PC-3 (cell line): ENCODE data around the gene ASCC2. TPM values are rescaled to one million over a fixed set of nuclear protein-coding genes. Genes with fewer than 3 reads are reported as not detected.

ENCODE experiments used
- ATAC-seq: fragments of 200-7000 bp; cut with Tn5 transposase; 2 replicates; pipeline ENCODE4 v1.9.1; 2020; ENCODE audit warnings: mild to moderate bottlenecking, moderate library complexity
- BruUV-seq: library from RNA; stranded (reverse); fragments of 400-500 nt; replicated peaks from 2 replicates; lab custom pipeline; 2021; lab: Mats Ljungman, UMichigan
- CTCF ChIA-PET: fragments of 300-600 bp; sonication (Branson Sonifier 250); formaldehyde crosslinking; loops from one replicate; lab custom pipeline; 2022; ENCODE audit warnings: antibody characterized with exemption; lab: Charles Lee
- POLR2A ChIA-PET: fragments of 300-600 bp; sonication (Branson Sonifier 250); formaldehyde crosslinking; loops from one replicate; lab custom pipeline; 2022; ENCODE audit warnings: antibody characterized with exemption; ENCODE audit not compliant: unreplicated experiment; lab: Charles Lee
- DNase-seq: peaks from one replicate; pipeline ENCODE4 v3.0.0-alpha.2; 2015
- H2AFZ ChIP-seq: fragments of 300-600 bp; sonication (generic); 2 replicates; pipeline ENCODE4 v1.6.0; 2016; ENCODE audit warnings: antibody characterized with exemption, low read length
- H3F3A ChIP-seq: fragments of 300-600 bp; sonication (generic); one replicate; pipeline ENCODE4 v1.6.0; 2017; ENCODE audit warnings: antibody characterized with exemption, low read length, control low read depth, mild to moderate bottlenecking; ENCODE audit not compliant: unreplicated experiment
- H3K27ac ChIP-seq: fragments of 300-600 bp; sonication (generic); 2 replicates; pipeline ENCODE4 v1.5.1; 2016; ENCODE audit warnings: mild to moderate bottlenecking, low read length
- H3K27me3 ChIP-seq: fragments of 300-600 bp; sonication (generic); 2 replicates; pipeline ENCODE4 v1.6.1; 2016; ENCODE audit warnings: low read length, mixed read lengths
- H3K36me3 ChIP-seq: fragments of 300-600 bp; sonication (generic); 2 replicates; pipeline ENCODE4 v1.6.1; 2016; ENCODE audit warnings: low read depth, mixed run types, low read length, mixed read lengths
- H3K4me1 ChIP-seq: fragments of 300-600 bp; sonication (generic); 2 replicates; pipeline ENCODE4 v1.5.1; 2016; ENCODE audit warnings: low read length; ENCODE audit not compliant: insufficient read depth
- H3K4me2 ChIP-seq: fragments of 300-600 bp; sonication (generic); 2 replicates; pipeline ENCODE4 v1.6.0; 2016; ENCODE audit warnings: low read length
- H3K4me3 ChIP-seq: fragments of 300-600 bp; sonication (generic); 2 replicates; pipeline ENCODE4 v1.5.1; 2016; ENCODE audit warnings: mild to moderate bottlenecking, low read length, mixed read lengths
- H3K79me2 ChIP-seq: fragments of 300-600 bp; sonication (generic); 2 replicates; pipeline ENCODE4 v1.6.1; 2017; ENCODE audit warnings: low read length, mixed read lengths
- H3K9ac ChIP-seq: fragments of 300-600 bp; sonication (generic); 2 replicates; pipeline ENCODE4 v1.6.0; 2016; ENCODE audit warnings: mild to moderate bottlenecking, low read length
- H3K9me2 ChIP-seq: fragments of 300-600 bp; sonication (generic); replicated peaks from 2 replicates; pipeline ENCODE4 v1.6.1; 2016; ENCODE audit warnings: mixed run types, low read length, mixed read lengths
- H3K9me3 ChIP-seq: fragments of 300-600 bp; sonication (generic); 2 replicates; pipeline ENCODE4 v1.6.1; 2016; ENCODE audit warnings: low read length, mixed read lengths
- H4K20me1 ChIP-seq: fragments of 300-600 bp; sonication (generic); 2 replicates; pipeline ENCODE4 v1.6.1; 2016; ENCODE audit warnings: low read length, mixed read lengths
- EZH2 ChIP-seq: fragments of 300-600 bp; sonication (generic); IDR thresholded peaks from one replicate; pipeline ENCODE4 v1.6.1; 2017; ENCODE audit warnings: antibody characterized with exemption, mild to moderate bottlenecking, low read length; ENCODE audit not compliant: unreplicated experiment
- EZH2phosphoT487 ChIP-seq: fragments of 300-600 bp; sonication (generic); IDR thresholded peaks from 2 replicates; pipeline ENCODE4 v1.6.1; 2018; ENCODE audit warnings: mild to moderate bottlenecking, antibody characterized with exemption, low read length, borderline replicate concordance
- intact Hi-C: fragments of 100-400 bp; cut with micrococcal nuclease; formaldehyde crosslinking; loops from 2 replicates; pipeline ENCODE4 v1.9.0; 2023
- total RNA-seq: library from RNA; depleted of rRNA; stranded (reverse); fragments of >200 nt; gene quantifications from 2 replicates; pipeline ENCODE4 v1.2.3, GENCODE V29; 2014
- TF ChIP-seq, protein P1 (sequence below): fragments of 300-600 bp; sonication (generic); conservative IDR thresholded peaks from 2 replicates; pipeline ENCODE4 v1.5.1; 2017; ENCODE audit warnings: antibody characterized with exemption, low read depth, mild to moderate bottlenecking, low read length

ASCC2 gene
- total RNA-seq, 1 experiment from 2014 or later = 37.0 TPM

DNA sequence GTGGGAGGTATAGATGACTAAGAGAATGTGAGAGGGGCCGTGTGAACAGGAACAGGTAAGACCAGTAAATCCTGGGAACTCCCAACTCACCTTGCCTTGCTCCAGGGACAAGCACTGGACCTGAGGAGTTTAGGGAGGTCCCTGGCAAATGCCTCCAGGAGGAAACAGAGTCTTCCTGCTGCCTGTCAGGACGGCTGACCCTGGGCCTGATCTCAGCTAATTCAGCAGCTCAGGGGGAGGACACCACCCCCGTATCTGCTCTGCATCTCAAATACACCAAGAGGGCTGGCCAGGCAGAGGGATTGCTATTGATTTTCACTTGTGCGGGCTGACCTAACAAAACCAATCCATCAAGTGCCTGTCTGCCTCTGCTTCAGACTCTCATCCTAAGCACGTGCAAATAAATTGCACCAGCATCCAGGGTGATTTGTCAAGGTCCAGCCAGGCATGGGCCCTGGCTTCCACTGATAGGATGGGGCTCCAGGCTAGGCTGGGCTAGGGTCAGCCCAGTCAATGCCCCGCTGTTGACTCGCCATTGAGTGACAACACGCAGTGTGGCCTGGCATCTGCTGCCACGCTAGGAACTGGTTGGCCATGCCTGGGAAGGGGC lies 50.6 kb downstream of the ASCC2 start:
- Histone ChIP-seq H4K20me1 (no peaks in the 10 kb centered on the region), H3K9me2 (no peaks in the 10 kb centered on the region), H3K9ac (no peak overlapping the region), H3K4me2 (peak overlapping the region; percentile 42), H3F3A (no peaks in the 10 kb centered on the region), H3K27me3 (no peaks in the 10 kb centered on the region), H3K79me2 (no peaks in the 10 kb centered on the region), H3K4me3 (no peak overlapping the region), H3K27ac (peak overlapping the region; percentile 70), H3K36me3 (peaks cover 4% of the 10 kb centered on the region; the same call in 1 of the 2 replicates), H3K4me1 (peaks cover 18% of the 10 kb centered on the region), H2AFZ (no peak overlapping the region), H3K9me3 (no peaks in the 10 kb centered on the region)
- ChIA-PET POLR2A (no interaction called here), CTCF (no interaction called here)
- DNase-seq = peak; percentile 57
- BruUV-seq = no TSS peak
- no peak for ATAC-seq
- TF ChIP-seq EZH2 = no peak
- TF ChIP-seq, protein P1, sequence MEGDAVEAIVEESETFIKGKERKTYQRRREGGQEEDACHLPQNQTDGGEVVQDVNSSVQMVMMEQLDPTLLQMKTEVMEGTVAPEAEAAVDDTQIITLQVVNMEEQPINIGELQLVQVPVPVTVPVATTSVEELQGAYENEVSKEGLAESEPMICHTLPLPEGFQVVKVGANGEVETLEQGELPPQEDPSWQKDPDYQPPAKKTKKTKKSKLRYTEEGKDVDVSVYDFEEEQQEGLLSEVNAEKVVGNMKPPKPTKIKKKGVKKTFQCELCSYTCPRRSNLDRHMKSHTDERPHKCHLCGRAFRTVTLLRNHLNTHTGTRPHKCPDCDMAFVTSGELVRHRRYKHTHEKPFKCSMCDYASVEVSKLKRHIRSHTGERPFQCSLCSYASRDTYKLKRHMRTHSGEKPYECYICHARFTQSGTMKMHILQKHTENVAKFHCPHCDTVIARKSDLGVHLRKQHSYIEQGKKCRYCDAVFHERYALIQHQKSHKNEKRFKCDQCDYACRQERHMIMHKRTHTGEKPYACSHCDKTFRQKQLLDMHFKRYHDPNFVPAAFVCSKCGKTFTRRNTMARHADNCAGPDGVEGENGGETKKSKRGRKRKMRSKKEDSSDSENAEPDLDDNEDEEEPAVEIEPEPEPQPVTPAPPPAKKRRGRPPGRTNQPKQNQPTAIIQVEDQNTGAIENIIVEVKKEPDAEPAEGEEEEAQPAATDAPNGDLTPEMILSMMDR = no peak
- no peak for TF ChIP-seq EZH2phosphoT487
- intact Hi-C loops = no loop called here

DNA sequence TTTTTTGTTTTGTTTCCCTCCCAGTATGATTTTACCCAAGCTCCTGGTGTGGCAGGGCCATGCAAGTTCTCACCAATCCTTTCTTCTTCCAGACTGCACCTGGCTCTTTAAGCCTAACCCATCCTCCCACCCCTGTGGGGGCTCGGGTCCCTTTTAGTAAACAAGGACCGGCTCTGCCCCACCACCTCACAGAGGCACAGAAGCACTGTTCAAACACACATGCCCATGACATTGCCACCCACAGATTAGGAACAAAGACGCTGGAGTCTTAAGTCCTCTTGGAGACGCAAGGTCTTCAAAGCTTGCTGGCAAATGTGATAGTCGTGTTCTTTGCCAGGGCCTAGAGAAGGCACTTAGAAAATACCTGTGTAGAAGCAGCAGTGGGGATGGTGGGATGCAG lies 52.0 kb downstream of the ASCC2 start:
- ChIA-PET POLR2A (no interaction called here), CTCF (no interaction called here)
- Histone ChIP-seq H3F3A (no peaks in the 10 kb centered on the region), H3K9ac (no peak overlapping the region), H3K9me2 (no peaks in the 10 kb centered on the region), H3K4me1 (peaks cover 32% of the 10 kb centered on the region), H3K9me3 (no peaks in the 10 kb centered on the region), H3K27me3 (no peaks in the 10 kb centered on the region), H4K20me1 (no peaks in the 10 kb centered on the region), H2AFZ (no peak overlapping the region), H3K4me3 (no peak overlapping the region), H3K27ac (no peak overlapping the region), H3K79me2 (no peaks in the 10 kb centered on the region), H3K4me2 (no peak overlapping the region), H3K36me3 (peaks cover 4% of the 10 kb centered on the region; the same call in 1 of the 2 replicates)
- TF ChIP-seq EZH2 (no peak), EZH2phosphoT487 (no peak)
- TF ChIP-seq, protein P1 = no peak
- ATAC-seq (no peak), DNase-seq (no peak)
- intact Hi-C loops = no loop called here
- BruUV-seq = no TSS peak
